ENCODE results near the gene CTSA. TPM values are rescaled to one million over a fixed set of nuclear protein-coding genes. Genes with fewer than 3 reads are reported as not detected.

The CTSA gene
- total RNA-seq, 1 experiment from 2014 or later: 123 TPM

DNA sequence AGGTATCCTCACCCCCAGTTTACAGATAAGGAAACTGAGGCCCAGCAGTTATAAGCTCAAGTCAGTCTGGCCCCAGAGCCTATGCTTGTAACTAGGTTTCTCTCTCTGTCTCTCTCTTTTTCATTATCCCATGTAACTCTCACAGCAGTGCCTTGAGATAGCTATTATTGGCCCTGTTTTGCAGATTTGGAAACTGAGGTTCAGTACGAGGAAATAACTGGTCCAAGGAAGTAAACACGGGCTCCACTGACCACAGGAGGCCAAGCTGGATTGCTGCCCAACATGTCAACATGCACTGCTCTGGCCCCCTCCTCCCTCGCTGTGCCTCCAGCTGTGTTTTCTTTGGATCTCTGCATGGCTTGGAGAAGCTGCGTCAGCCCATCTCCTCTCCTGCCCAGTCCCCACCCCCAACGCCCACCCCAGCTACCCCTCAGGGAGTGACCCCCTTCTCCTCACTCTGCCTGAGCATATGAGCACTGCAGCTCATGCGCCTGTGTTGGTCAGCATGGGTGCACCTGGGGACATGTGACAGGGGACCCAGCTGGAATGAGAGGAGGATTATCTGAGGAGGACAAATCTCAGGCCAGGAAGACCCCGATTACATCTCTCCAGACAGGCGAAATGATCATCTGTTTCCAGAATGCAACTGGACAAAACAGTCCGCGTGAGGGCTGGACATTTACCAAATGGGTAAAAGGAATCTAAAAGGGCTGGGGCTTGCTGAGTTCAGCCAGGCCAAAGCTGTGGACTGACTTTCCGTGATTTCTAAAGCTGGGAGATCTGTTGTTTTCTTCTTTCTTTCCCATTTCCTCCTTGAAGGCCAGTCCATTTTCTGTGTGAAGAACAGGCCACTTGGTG is 28.6 kb downstream of the CTSA start:
- Histone ChIP-seq H3K9me2 (ENCODE audit: insufficient read depth) (no peaks in the 10 kb centered on the region), H3K36me3 (ENCODE audit: low read depth) (no peaks in the 10 kb centered on the region), H3K4me1 (replicated peaks; ENCODE audit: insufficient read depth) (peaks cover 13% of the 10 kb centered on the region; the same call in 1 of the 2 replicates), H2AFZ (no peak overlapping the region), H3K4me3 (no peak overlapping the region), H3K27ac (no peak overlapping the region), H4K20me1 (ENCODE audit: insufficient read depth) (no peaks in the 10 kb centered on the region), H3K79me2 (ENCODE audit: low read depth) (no peaks in the 10 kb centered on the region), H3K9me3 (ENCODE audit: insufficient read depth, low read depth) (no peaks in the 10 kb centered on the region), H3F3A (ENCODE audit: insufficient read depth, low read depth) (peaks cover 16% of the 10 kb centered on the region), H3K4me2 (no peak overlapping the region), H3K27me3 (ENCODE audit: insufficient read depth, low read depth) (no peaks in the 10 kb centered on the region)
- POLR2A ChIA-PET (ENCODE audit: unreplicated experiment): interaction anchor here (0.5 kb wide), 1 partner anchor 14 kb away, joined by 3 read pairs; no protein-coding TSS in a partner anchor
- intact Hi-C loops (cut with micrococcal nuclease; ENCODE audit: unreplicated experiment): no loop called here
- BruUV-seq (replicated peaks): no TSS peak
- TF ChIP-seq EZH2 (IDR thresholded peaks at IDR 0.05; ENCODE audit: low read depth): no peak
- TF ChIP-seq, protein P1, sequence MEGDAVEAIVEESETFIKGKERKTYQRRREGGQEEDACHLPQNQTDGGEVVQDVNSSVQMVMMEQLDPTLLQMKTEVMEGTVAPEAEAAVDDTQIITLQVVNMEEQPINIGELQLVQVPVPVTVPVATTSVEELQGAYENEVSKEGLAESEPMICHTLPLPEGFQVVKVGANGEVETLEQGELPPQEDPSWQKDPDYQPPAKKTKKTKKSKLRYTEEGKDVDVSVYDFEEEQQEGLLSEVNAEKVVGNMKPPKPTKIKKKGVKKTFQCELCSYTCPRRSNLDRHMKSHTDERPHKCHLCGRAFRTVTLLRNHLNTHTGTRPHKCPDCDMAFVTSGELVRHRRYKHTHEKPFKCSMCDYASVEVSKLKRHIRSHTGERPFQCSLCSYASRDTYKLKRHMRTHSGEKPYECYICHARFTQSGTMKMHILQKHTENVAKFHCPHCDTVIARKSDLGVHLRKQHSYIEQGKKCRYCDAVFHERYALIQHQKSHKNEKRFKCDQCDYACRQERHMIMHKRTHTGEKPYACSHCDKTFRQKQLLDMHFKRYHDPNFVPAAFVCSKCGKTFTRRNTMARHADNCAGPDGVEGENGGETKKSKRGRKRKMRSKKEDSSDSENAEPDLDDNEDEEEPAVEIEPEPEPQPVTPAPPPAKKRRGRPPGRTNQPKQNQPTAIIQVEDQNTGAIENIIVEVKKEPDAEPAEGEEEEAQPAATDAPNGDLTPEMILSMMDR (conservative IDR thresholded peaks at IDR 0.05): no peak
- CTCF ChIA-PET: no interaction called here
- no peak for DNase-seq

DNA sequence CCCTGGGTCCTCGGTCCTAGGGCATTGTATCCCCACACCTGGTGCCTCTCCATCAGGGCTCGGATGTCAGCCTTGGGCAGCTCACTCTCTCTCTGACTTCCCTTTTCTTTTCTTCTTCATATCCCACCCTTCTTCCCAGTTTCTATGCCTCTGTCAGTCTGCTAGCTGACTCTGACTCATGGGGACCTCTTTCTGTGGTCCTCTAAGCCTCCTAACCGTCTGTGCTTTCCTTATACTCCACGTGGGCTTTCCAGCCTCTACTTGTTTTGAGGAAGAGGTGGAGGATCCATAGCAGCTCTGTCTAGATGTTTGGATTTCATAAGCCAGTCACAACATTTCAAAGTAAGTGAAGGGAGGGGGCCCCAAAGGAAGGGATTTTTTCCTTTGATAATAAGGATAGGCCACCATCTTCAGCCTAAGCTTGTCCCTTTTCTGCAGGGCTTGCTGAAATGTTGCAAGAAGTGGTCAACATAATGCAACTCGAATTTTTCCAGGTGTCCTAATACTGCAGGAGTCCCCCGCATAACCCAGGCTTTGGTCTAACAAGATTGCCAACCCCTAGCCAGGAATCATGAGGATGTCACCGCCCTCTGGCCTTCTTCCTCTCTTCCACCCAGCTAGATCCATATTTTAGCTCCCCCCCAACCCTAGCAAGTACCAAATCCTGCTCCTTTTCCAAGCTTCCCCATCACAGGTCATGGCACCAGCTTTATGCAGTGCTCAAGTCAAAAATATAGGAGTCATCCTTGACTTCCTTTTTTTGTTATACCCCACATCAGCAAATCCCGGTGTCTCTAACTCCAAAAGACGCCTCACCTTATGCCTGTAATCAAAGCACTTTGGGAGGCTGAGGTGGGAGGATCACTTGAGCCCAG is 29.6 kb downstream of the CTSA start:
- Histone ChIP-seq H3K4me2 (no peak overlapping the region), H3K4me3 (no peak overlapping the region), H3K4me1 (replicated peaks; ENCODE audit: insufficient read depth) (0 out of 2 replicates have a peak, but pooled peaks cover 8% of the 10 kb centered on the region), H3K9me2 (ENCODE audit: insufficient read depth) (no peaks in the 10 kb centered on the region), H3K79me2 (ENCODE audit: low read depth) (no peaks in the 10 kb centered on the region), H3K9me3 (ENCODE audit: insufficient read depth, low read depth) (no peaks in the 10 kb centered on the region), H3F3A (ENCODE audit: insufficient read depth, low read depth) (peaks cover 15% of the 10 kb centered on the region; the same call in 1 of the 2 replicates), H3K27me3 (ENCODE audit: insufficient read depth, low read depth) (no peaks in the 10 kb centered on the region), H2AFZ (no peak overlapping the region), H3K27ac (no peak overlapping the region), H3K36me3 (ENCODE audit: low read depth) (no peaks in the 10 kb centered on the region), H4K20me1 (ENCODE audit: insufficient read depth) (no peaks in the 10 kb centered on the region)
- no peak for DNase-seq
- no TSS peak for BruUV-seq (replicated peaks)
- TF ChIP-seq, protein P1 (conservative IDR thresholded peaks at IDR 0.05): no peak
- no peak for TF ChIP-seq EZH2 (IDR thresholded peaks at IDR 0.05; ENCODE audit: low read depth)
- intact Hi-C loops (cut with micrococcal nuclease; ENCODE audit: unreplicated experiment): no loop called here
- CTCF ChIA-PET: interaction anchor here (1.2 kb wide), 1 partner anchor 49 kb away, joined by 4 read pairs; no protein-coding TSS in a partner anchor
- POLR2A ChIA-PET (ENCODE audit: unreplicated experiment): no interaction called here

All from PC-9 (cell line).